SK-MEL-5 (cell line): ENCODE measurements around the gene NRP2. TPM values are rescaled to one million over a fixed set of nuclear protein-coding genes. Genes with fewer than 3 reads are reported as not detected.

ENCODE experiments used
- DNase-seq: peaks from one replicate; pipeline ENCODE4 v3.0.0-alpha.2; 2016; ENCODE audit warnings: low read depth, low spot score
- in situ Hi-C: cut with HindIII; loops from 2 replicates; pipeline ENCODE4 v1.10.0; 2016; ENCODE audit warnings: low sequenced_read_pairs, high pct_unique_total_duplicates, low pct_unique_long_range_greater_than_20kb
- total RNA-seq: library from RNA; depleted of rRNA; stranded (reverse); fragments of >200 nt; shearing (Covaris generic); gene quantifications from 2 replicates; pipeline ENCODE4 v1.2.3, GENCODE V29; 2014

The NRP2 gene
- total RNA-seq, 1 experiment from 2014 or later = 174 TPM

DNA sequence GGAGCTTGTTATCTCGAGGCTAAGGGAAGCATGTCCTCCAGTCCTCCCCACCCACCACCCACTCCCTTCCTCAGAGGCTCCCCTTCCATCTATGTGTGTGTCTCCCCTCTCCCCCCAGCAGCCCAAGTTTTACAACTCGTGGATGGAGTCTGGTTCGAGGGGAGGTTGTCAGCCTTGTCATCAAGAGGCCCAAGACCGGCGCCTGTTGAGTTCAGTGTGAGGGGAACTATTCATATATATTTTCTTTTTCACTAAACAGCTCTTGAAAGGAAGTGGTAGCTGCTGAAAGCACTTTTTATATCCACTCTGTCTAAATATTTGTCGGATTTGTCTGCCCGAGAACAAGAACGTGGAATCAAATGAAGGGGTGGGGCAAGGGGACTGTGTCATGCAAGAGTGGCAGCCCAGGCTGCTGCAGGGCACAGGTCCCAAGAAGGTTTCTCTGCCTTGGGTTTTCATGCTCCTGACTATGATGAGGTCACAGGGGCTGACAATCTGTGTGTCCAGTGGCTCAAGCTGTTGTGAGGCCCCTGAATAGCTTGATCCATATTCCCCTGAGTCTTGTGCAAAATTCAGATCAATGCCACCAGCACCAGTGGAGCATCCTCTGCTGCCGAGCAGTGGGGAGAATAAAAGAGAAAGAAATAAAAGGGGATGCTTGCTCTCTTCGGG lies 35.0 kb downstream of the NRP2 start:
- in situ Hi-C loops = no loop called here
- no peak for DNase-seq

DNA sequence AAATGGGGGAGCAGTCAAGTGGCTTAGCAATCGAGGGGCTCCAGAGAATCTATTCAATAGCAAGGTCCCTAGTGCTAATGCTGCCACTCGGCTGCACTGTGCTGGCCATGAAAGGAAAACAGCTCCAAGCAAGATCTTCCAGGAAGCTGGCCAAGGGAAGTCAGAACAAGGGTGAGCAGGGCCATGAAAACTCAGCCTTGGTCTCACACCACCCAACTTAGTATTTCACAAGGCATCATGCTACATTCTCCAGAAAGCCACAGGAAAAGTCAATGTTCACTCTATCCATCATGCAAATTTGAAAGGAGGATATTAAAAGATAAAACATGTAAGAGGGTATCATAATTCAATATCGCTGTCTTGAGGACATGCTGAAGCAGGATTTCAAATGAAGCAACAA lies 35.7 kb downstream of the NRP2 start:
- no peak for DNase-seq
- in situ Hi-C loops = no loop called here

DNA sequence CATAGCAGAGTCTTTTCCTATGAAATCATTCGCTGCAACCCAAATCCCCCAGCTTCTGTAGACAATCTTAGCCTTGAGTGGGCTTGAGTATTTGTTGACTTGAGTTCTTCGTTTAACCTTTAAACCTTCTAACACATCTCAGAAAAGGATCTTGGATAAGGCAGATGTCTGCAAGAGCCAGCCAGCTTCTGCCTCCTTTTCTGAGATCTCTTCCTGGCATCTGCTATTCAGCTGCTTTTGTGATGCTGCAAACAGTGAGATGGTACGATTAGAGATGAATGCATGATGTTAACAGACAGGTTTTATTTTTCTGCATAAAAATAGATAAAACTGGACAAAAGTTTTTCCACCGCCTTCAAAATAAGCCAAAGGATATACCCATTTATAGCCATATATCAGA lies 37.5 kb downstream of the NRP2 start:
- in situ Hi-C loops = no loop called here
- DNase-seq = no peak

DNA sequence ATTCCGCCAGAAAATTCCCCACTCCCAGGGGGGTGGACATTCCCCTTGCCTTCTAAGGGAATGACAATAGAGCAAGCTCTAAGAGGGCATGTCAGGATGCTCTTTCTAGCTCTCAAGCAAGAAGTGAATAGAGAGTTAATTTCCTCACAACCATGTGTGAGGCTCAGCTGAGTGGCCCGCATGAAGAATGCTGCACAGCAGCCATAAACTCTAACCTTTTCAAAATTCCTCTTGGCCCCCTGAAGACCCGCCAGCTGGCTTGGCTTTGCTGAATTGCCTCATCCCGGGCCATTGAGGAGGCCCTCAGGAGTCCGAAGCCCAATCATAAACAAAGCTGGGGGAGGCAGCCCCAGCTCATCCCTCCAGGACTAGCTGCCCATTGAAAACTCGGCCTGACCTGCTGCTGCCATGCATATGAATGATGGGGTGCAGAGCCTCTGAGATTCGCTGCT lies 38.2 kb downstream of the NRP2 start:
- in situ Hi-C loops = no loop called here
- DNase-seq = no peak

DNA sequence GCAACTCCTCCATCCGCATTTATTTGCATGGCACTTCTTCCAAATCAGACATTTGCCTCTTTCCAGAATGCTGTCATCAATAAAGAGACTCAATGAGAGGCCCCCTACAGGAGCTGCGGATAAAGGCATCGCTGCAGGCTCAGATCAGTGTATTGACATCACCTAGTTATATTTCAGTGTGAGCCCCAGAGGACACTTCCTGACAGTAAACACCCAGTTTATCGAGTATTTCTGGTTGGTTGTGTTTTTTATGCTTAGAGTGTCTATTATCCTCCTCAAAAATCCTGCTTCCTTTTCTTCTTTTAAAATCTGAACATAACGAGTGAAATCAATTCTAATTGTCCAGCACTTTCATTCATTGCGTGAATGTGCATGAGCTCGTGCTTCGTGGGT lies 38.8 kb downstream of the NRP2 start:
- DNase-seq = peak; percentile 75
- in situ Hi-C loops = no loop called here

DNA sequence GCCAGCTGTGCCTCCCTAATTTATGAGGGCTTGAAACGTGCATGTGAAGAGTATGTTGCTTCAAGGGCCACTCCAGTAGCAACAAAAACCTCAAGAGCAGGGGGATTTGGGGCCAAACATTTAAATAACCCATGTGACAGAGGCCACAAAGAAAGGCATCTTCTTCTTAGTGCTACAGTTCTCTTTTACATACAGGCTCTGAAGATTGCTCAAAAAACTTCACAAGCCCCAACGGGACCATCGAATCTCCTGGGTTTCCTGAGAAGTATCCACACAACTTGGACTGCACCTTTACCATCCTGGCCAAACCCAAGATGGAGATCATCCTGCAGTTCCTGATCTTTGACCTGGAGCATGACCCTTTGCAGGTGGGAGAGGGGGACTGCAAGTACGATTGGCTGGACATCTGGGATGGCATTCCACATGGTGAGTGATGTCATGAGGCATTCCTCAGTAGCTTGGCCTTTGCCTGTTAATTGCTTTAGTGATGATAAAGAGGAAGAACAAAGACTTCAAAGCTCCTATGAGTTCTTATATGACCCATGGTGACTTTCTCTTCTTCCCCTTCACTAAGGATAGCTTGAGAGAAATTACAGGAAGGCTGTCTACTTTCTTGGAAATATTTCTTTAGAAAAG lies 40.1 kb downstream of the NRP2 start:
- DNase-seq = peak; percentile 35
- in situ Hi-C loops = no loop called here

DNA sequence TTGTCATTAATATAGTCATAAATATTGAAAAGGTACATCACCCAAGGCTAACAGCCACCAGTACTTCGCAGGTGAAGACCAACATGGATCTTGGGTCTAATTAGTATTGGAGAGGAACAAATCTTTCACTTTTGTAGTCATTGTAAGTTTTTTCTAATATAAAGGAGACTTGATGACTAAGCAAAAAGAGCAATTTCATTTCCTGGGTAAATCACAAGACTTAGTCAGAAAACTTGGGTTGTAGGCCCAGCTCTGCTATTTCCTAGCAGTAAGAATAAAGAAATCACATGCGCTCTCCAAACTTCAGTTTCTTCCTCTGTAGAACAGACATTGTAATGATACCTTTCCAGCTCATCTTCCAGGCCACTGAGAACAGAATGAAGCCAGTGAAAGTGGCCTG lies 40.9 kb downstream of the NRP2 start:
- in situ Hi-C loops = no loop called here
- no peak for DNase-seq

DNA sequence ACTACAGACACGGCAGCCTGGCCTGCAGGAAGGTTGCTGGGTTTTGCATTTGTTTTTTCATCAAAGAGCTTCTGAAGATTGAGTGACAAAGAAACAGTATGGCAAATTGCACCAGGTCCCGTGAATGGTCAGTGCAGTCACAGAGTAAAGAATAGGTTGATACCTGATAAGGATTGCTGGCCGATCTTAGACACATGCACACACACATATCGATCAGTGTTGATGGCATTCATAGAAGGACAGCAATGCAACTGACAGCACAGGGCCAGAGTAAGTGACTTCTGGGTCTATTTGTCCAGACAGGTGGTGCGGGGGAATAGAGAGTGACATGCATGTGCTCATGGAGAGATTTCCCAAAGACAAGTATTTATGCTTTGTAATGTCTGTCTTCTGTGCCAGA lies 42.8 kb downstream of the NRP2 start:
- in situ Hi-C loops = no loop called here
- DNase-seq = no peak

DNA sequence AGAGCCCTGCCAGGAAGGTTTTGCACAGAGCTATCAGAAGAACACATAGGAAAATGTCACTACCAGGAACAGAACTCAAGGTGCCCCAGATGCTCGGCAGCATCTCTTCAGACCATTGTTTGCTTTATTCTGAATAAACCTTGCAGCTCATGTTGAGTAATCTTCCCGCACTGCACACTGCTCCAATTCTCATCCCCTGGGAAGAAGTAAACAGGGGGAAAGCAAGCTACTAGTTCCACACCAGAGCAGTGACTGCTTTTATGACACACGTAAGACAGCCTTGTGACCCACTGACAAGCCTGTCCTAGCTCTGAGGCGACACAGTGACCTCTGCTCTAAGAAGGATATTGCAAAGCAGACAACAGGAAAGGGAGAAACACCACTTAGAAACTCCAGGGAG lies 44.2 kb downstream of the NRP2 start:
- in situ Hi-C loops = no loop called here

DNA sequence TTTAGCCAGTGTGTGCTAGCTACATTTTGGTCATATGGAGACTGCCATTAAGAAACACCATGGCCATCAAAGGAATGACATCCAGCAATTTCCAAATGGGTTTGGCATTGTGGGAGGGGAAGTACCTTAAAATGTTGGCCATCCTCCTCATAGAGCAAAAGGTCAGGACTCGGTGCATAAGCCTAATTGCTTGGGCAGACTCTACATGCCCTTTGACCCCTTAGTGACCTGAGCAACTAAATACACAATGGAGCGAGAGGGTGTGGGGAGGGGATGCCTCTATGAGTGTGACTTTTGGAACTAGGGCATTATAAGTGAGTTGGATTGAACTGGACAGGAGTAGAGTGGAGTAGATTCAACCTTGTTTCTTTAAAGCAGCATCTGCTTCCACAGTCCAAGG lies 44.9 kb downstream of the NRP2 start:
- DNase-seq = no peak
- in situ Hi-C loops = no loop called here

More for the DNA sequence above, 44.2 kb downstream of the NRP2 start:
- no peak for DNase-seq

DNA sequence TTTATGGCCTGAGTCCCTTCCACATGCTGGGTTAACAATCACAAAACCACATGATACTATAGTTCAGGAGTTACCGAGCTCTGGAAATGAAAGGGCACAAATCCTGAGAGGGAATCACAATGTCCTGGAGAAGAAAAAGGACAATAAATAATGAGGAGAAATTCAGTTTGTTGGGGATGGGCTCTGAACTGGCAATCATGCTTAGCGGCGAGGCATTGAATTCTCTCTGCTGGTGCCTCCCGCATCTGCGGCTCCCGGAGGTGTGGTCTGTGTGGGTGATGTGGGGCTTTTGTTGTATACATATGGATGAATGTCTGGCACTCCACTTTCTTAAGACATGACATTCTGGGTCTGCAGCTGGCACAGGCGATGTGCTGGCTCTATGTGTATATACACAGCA lies 46.1 kb downstream of the NRP2 start:
- DNase-seq = no peak
- in situ Hi-C loops = no loop called here

DNA sequence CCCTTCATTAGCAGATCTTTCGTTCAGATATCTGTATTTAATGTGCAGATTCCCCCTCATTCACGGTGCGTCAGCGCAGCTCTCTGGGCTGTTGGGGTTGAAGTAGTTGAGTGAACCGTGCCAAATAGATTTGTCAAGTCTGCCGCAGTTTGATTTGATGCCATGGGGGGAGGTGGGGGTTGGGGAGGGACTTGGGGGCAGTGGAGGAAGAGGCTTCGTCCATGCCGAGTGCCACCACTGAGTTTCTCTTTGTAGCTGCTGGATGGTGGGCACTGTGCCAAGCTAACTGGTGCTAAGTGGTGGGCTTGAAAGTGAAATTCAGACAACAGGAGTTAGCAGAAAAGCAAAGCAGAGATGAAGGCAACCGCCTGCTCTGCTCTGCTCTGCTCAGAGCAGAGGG lies 47.9 kb downstream of the NRP2 start:
- no peak for DNase-seq
- in situ Hi-C loops = no loop called here

DNA sequence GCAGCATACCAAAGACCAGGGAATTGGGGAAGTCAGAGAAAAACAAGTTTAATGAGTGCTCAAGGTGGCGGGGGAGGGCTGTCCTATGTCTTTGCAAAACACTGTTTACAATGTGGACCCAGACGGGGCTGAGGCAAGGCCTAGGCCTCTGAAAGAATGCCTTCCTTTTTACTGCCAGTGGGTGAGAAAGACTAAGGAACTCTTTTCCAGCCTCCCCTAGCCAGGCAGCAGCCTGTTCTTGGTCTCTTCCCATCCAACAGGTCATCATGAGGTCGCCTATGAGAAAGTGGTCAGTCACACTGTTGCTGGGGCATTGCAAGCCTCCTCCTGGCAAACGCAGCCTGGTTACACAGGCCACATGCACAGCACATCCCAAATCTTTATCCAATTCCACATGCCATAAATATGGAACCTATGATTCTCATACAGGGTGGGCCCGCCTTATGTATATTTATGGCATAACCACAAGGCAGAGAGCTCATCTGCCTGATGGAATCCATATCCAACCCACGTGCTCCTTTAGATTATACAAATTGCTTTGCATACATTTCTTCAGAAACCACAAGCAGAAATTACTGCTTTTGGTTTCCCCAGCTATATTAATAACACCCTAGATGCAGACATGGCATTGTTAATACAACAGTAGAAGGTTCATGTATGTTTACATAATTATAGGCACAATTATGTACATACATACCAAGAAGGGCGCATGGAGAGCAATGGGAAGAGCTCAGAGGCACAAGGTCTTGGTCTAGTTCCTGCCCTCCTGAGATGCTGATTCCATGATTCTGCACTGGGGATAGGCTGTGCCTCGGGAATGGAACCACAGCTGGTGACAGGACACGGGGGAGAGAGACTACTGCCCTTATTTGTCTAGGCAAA lies 48.6 kb downstream of the NRP2 start:
- in situ Hi-C loops = no loop called here
- DNase-seq = no peak

DNA sequence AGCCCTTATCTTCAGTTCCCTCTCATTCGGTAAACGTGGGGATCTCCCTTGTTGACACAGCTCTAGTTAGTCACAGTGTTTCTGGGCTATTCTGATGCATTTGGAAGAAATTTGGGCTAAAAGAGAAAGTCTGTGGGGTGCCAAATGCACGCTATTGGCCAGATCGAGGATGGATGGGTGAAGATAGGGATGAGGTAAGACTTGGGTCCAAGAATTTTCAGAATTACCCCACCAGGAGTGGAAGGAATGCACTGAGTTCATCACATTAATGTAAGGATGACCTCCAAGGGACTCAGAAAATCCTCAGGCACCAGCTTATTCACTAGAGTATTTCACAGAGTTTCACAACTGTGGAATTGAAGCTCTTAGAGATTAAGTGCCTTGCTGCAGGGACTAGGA lies 49.3 kb downstream of the NRP2 start:
- DNase-seq = no peak
- in situ Hi-C loops = no loop called here

DNA sequence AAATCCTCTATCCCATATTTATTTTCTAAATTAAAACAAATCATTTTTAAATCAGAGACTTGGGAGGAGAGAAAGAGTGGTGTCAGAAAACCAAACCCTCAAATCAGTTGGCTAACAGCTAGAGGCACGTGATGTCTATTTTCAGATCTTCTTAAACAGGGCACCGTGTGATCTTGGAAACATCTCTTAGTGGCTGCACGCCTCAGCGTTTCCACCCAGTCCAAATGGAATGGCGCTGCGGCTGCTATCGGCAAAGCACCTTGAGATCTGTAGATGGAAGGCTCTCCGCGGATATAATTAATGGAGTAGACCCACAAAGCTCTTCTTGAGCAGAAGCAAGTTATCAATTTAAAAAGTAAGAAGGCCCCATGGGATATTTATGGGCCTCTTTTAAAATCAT lies 50.0 kb downstream of the NRP2 start:
- in situ Hi-C loops = no loop called here
- DNase-seq = no peak

DNA sequence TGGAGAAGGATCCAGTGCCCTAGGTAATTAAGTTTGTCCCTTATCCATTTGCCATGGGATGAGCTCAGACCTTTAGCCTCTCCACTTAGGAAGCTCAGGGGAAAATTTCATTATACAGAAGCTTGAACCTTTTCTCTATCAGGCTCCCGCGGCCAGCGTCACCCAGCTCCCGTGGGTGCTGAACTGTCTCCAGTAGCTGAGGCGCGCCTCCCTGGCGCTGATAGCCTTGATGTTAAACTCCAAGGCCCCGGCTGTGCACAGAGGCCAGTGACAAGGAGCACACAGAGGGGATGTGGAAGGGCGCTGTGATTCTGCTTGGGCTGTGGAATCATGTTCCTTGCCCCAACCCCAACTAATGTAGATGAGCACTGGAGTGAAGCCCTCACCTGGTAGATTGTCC lies 50.8 kb downstream of the NRP2 start:
- no peak for DNase-seq
- in situ Hi-C loops = no loop called here

DNA sequence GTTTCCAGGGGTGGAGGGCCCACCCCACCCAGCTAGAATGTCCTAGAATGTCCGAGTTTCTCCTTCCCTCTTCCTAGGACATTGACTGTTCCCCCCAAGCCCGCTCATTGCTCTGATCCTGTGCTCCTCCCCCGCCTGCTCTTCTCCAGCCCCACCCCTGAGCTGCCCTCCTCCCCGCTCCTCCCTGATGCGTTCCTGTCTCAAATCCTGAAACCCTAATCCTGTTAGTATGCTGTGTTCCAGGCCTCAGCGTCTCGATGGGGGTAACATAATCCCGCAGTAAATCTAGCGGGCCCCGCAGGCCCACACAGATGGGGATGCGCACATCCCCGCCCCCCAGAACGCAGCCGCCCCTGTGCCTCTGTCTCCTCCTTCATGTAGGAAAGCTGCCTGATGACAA lies 51.3 kb downstream of the NRP2 start:
- in situ Hi-C loops = no loop called here

DNA sequence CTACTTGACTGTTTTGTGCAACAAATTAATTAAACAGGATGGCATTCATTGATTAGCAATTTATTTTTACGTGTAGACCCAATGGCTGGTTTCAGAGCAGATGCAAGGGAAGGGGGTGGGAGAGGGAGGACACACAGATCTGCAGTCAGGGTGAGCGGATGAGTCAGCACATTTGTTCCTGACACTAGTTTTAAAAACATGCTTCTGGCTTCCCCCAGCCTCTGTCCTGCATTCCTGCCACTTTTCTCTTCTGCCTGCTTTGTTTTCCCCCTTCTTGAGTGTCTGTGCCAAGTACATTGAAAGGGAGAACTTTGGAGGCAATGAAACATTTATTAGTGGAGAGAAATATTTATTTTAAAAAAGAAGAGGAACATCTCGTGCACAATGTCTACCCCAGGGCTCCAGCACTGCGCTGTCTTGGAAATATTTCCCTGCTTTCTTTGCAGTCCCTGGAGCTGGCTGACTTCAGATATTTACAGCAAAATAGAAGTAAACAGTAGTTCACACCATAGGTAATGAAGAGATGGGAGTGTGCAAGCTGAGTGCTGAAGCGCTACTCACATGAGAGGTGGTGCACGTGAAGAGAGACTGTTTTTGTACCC lies 52.2 kb downstream of the NRP2 start:
- no peak for DNase-seq
- in situ Hi-C loops = no loop called here

More for the DNA sequence above, 51.3 kb downstream of the NRP2 start:
- DNase-seq = no peak
